Measurements from ENCODE around the gene ROR1.

GRCh38 chr1:64019818-64020217 lies 246.0 kb downstream of the ROR1 start:
- TF ChIP-seq CTCF (IDR thresholded peaks at IDR 0.05; ENCODE audit: low read depth, low read length), result no peak
- no peak for TF ChIP-seq POLR2A (IDR thresholded peaks at IDR 0.05; ENCODE audit: extremely low read depth, insufficient read length)
- no peak for TF ChIP-seq MYC (IDR thresholded peaks at IDR 0.05; ENCODE audit: low read depth, low read length)
